ENCODE results near the gene MLLT3.

GRCh38 chr9:20397348-20397747 lies 225.0 kb downstream of the MLLT3 start:
- TF ChIP-seq, protein P1, sequence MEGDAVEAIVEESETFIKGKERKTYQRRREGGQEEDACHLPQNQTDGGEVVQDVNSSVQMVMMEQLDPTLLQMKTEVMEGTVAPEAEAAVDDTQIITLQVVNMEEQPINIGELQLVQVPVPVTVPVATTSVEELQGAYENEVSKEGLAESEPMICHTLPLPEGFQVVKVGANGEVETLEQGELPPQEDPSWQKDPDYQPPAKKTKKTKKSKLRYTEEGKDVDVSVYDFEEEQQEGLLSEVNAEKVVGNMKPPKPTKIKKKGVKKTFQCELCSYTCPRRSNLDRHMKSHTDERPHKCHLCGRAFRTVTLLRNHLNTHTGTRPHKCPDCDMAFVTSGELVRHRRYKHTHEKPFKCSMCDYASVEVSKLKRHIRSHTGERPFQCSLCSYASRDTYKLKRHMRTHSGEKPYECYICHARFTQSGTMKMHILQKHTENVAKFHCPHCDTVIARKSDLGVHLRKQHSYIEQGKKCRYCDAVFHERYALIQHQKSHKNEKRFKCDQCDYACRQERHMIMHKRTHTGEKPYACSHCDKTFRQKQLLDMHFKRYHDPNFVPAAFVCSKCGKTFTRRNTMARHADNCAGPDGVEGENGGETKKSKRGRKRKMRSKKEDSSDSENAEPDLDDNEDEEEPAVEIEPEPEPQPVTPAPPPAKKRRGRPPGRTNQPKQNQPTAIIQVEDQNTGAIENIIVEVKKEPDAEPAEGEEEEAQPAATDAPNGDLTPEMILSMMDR (IDR thresholded peaks at IDR 0.05; ENCODE audit: extremely low read depth in 1 of 2, insufficient read depth in 1 of 2, low read depth in 1 of 2, low read length in 2 of 2) = no peak
- no peak for TF ChIP-seq POLR2A (IDR thresholded peaks at IDR 0.05; ENCODE audit: low read depth, low read length)
- no peak for TF ChIP-seq POLR2AphosphoS5 (IDR thresholded peaks at IDR 0.05; ENCODE audit: insufficient read depth, low read depth, low read length)
- TF ChIP-seq EZH2 (IDR thresholded peaks at IDR 0.05; ENCODE audit: borderline replicate concordance, low read depth, low read length, severe bottlenecking) = no peak
- TF ChIP-seq JUN (IDR thresholded peaks at IDR 0.05; ENCODE audit: borderline replicate concordance, insufficient read depth, insufficient read length, low read depth) = no peak
- no peak for TF ChIP-seq GATA2 (IDR thresholded peaks at IDR 0.05; ENCODE audit: insufficient read depth, insufficient read length, low read depth, low read length)

Measured in endothelial cell of umbilical vein (primary cell).